ENCODE measurements around the gene KLK7. TPM values are rescaled to one million over a fixed set of nuclear protein-coding genes. Genes with fewer than 3 reads are reported as not detected.

KLK7 gene
- total and polyA plus RNA-seq, 5 donors = not detected

- Histone ChIP-seq H3K4me3 (ENCODE audit: low read length) (no peak overlapping the region), H3K27me3 (ENCODE audit: control insufficient read depth, insufficient read depth) (no peaks in the 10 kb centered on the region), H3K9me3 (ENCODE audit: control insufficient read depth, low read length) (no peaks in the 10 kb centered on the region), H3K4me1 (ENCODE audit: control insufficient read depth, insufficient read depth, low read length) (no peaks in the 10 kb centered on the region), H3K27ac (ENCODE audit: low read length) (no peak overlapping the region)
- intact Hi-C loops (cut with DNase I) = loop anchor here in 1 of 4 donors (10.0 kb wide), 1 partner anchor 166 kb away; no protein-coding TSS in a partner anchor
- WGBS = 80% methylated on average over 5 of the region's 5 CpGs
- ATAC-seq = no peak
- DNase-seq = no peak
Observed at GRCh38 chr19:50928831-50929230, 54.9 kb downstream of the KLK7 start.

Other genes starting within 250 kb of the KLK7 start
- not detected for gene GPR32, start 213.5 kb downstream of the KLK7 start, total RNA-seq
- not detected for gene GPR32, start 213.5 kb downstream of the KLK7 start, polyA plus RNA-seq
- gene ACP4, start 193.5 kb downstream of the KLK7 start, total RNA-seq = not detected
- gene ACP4, start 193.5 kb downstream of the KLK7 start, polyA plus RNA-seq = not detected
- gene KLK1, start 160.1 kb downstream of the KLK7 start, total RNA-seq = under 1 TPM in 2 of 4 donors, not detected in 2; 0.54 to 0.82 TPM
- 0.18 TPM for gene KLK1, start 160.1 kb downstream of the KLK7 start, polyA plus RNA-seq
- not detected for gene KLK15, start 150.3 kb downstream of the KLK7 start, total RNA-seq
- gene KLK15, start 150.3 kb downstream of the KLK7 start, polyA plus RNA-seq = not detected
- not detected for gene KLK3, start 129.0 kb downstream of the KLK7 start, total RNA-seq
- gene KLK3, start 129.0 kb downstream of the KLK7 start, polyA plus RNA-seq = not detected
- not detected for gene KLK2, start 110.5 kb downstream of the KLK7 start, total RNA-seq
- gene KLK2, start 110.5 kb downstream of the KLK7 start, polyA plus RNA-seq = not detected
- gene KLK4, start 72.5 kb downstream of the KLK7 start, total RNA-seq = not detected
- not detected for gene KLK4, start 72.5 kb downstream of the KLK7 start, polyA plus RNA-seq
- gene KLK5, start 30.9 kb downstream of the KLK7 start, total RNA-seq = not detected
- not detected for gene KLK5, start 30.9 kb downstream of the KLK7 start, polyA plus RNA-seq
- not detected for gene KLK6, start 14.3 kb downstream of the KLK7 start, total RNA-seq
- gene KLK6, start 14.3 kb downstream of the KLK7 start, polyA plus RNA-seq = not detected
- gene KLK8, start 17.7 kb upstream of the KLK7 start, total RNA-seq = not detected
- gene KLK8, start 17.7 kb upstream of the KLK7 start, polyA plus RNA-seq = 0.07 TPM
- under 1 TPM in 3 of 4 donors, not detected in 1; 0.48 to 0.89 (median 0.50) TPM for gene KLK10, start 35.8 kb upstream of the KLK7 start, total RNA-seq
- 0.48 TPM for gene KLK10, start 35.8 kb upstream of the KLK7 start, polyA plus RNA-seq
- under 1 TPM in 3 of 4 donors, not detected in 1; 0.50 to 0.69 (median 0.50) TPM for gene KLK11, start 42.7 kb upstream of the KLK7 start, total RNA-seq
- gene KLK11, start 42.7 kb upstream of the KLK7 start, polyA plus RNA-seq = 0.14 TPM
- not detected for gene KLK12, start 51.1 kb upstream of the KLK7 start, total RNA-seq
- not detected for gene KLK12, start 51.1 kb upstream of the KLK7 start, polyA plus RNA-seq
- not detected for gene KLK13, start 81.2 kb upstream of the KLK7 start, total RNA-seq
- gene KLK13, start 81.2 kb upstream of the KLK7 start, polyA plus RNA-seq = 0.20 TPM
- gene KLK14, start 99.0 kb upstream of the KLK7 start, total RNA-seq = 1 to 10 TPM in 1 of 4 donors, under 1 TPM in 1, not detected in 2; 0.31 to 1.0 TPM
- gene KLK14, start 99.0 kb upstream of the KLK7 start, polyA plus RNA-seq = not detected
- gene CTU1, start 124.5 kb upstream of the KLK7 start, total RNA-seq = 1 to 10 TPM; 4.2 to 5.3 (median 4.4) TPM
- 2.0 TPM for gene CTU1, start 124.5 kb upstream of the KLK7 start, polyA plus RNA-seq
- gene SIGLEC9, start 141.0 kb upstream of the KLK7 start, total RNA-seq = 1 to 10 TPM; 2.9 to 6.0 (median 4.7) TPM
- gene SIGLEC9, start 141.0 kb upstream of the KLK7 start, polyA plus RNA-seq = 1.2 TPM
- gene SIGLEC7, start 158.4 kb upstream of the KLK7 start, total RNA-seq = 1 to 10 TPM; 1.3 to 2.4 (median 2.0) TPM
- gene SIGLEC7, start 158.4 kb upstream of the KLK7 start, polyA plus RNA-seq = 0.59 TPM
- 1 to 10 TPM; 2.3 to 6.0 (median 4.1) TPM for gene CD33, start 241.2 kb upstream of the KLK7 start, total RNA-seq
- gene CD33, start 241.2 kb upstream of the KLK7 start, polyA plus RNA-seq = 2.4 TPM

Data from right cardiac atrium (tissue), 5 donors.